Uterus (tissue), 2 donors: ENCODE measurements around the gene NFU1.

ENCODE experiments used
- POLR2A ChIP-seq, 2 donors: fragments of 450-650 bp; IDR thresholded peaks; one replicate each; pipeline ENCODE4 v1.6.1; 2016; ENCODE audit warnings: antibody characterized with exemption in 2 of 2, mild to moderate bottlenecking in 1 of 2, moderate library complexity in 1 of 2
- TF ChIP-seq, protein P1 (sequence below), 4 experiments: fragments of 200-600 bp in 2 of 4; fragments of 450-650 bp in 2 of 4; sonication (generic) in 2 of 4; IDR thresholded peaks; one replicate each; pipeline ENCODE4 v1.5.1; 2016 to 2019; ENCODE audit warnings: antibody characterized with exemption in 4 of 4, mild to moderate bottlenecking in 2 of 4, moderate library complexity in 1 of 4

DNA sequence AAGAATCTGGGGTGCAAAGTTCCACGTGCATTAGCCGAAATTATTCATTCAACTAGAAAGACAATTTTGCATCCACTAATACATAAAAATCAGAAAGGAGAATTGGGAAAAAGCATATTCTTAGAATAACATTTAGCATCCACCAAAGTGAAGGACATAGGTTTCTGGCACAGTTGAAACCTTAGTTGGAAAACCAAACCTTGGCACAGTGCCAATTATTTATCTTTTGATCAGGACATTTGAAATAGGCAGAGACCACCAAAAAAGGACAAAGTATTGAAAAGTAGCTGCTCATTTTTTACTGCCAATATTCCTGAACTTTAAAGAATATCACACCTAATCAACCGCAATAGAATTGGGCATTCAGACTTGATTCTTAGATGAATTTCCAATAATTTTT lies 25.5 kb upstream of the NFU1 start:
- TF ChIP-seq, protein P1, sequence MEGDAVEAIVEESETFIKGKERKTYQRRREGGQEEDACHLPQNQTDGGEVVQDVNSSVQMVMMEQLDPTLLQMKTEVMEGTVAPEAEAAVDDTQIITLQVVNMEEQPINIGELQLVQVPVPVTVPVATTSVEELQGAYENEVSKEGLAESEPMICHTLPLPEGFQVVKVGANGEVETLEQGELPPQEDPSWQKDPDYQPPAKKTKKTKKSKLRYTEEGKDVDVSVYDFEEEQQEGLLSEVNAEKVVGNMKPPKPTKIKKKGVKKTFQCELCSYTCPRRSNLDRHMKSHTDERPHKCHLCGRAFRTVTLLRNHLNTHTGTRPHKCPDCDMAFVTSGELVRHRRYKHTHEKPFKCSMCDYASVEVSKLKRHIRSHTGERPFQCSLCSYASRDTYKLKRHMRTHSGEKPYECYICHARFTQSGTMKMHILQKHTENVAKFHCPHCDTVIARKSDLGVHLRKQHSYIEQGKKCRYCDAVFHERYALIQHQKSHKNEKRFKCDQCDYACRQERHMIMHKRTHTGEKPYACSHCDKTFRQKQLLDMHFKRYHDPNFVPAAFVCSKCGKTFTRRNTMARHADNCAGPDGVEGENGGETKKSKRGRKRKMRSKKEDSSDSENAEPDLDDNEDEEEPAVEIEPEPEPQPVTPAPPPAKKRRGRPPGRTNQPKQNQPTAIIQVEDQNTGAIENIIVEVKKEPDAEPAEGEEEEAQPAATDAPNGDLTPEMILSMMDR (IDR thresholded peaks at IDR 0.05), result no peak
- TF ChIP-seq POLR2A (IDR thresholded peaks at IDR 0.05), result no peak
